ENCODE data around the gene PLPPR3. TPM values are rescaled to one million over a fixed set of nuclear protein-coding genes. Genes with fewer than 3 reads are reported as not detected.

PLPPR3 gene
- total and polyA plus RNA-seq, 9 of the 15 experiments (the other 6 are each of a cell fraction or from before 2014, with no cell fraction given): 0.01 to 48.2 (median 8.6) TPM

DNA sequence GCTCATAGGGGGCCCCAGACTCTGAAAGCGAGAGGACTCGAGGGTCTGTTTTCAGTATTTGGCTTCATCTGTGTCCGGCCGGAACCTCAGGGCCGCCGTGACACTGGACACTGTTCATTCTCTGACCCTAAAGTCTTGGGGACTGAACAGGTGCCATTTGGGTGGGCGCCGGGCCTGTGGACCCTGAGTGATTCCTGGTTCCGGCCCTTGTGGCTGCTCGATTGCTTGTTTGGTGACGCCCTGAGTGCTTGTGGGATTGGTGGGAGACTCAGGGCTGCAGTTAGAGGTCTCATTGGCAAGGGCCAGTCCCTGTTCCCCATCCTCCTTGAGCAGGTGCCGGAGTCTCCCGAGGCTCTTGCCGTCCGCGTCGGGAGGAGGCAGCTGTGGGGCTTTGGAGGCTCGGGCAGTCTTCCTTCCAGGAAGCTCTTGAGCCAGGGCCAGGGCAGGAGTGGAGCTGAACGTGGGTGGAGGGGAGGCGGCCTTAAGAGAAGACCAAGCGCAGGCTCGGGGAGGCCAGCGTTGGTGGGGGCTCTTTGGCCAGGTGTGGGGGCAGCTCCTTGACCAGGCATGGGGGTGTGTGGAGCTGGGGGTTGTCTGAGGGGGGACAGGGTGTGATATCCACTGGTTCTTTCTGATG lies 19.8 kb downstream of the PLPPR3 start (continued):
- TF ChIP-seq, protein P1, sequence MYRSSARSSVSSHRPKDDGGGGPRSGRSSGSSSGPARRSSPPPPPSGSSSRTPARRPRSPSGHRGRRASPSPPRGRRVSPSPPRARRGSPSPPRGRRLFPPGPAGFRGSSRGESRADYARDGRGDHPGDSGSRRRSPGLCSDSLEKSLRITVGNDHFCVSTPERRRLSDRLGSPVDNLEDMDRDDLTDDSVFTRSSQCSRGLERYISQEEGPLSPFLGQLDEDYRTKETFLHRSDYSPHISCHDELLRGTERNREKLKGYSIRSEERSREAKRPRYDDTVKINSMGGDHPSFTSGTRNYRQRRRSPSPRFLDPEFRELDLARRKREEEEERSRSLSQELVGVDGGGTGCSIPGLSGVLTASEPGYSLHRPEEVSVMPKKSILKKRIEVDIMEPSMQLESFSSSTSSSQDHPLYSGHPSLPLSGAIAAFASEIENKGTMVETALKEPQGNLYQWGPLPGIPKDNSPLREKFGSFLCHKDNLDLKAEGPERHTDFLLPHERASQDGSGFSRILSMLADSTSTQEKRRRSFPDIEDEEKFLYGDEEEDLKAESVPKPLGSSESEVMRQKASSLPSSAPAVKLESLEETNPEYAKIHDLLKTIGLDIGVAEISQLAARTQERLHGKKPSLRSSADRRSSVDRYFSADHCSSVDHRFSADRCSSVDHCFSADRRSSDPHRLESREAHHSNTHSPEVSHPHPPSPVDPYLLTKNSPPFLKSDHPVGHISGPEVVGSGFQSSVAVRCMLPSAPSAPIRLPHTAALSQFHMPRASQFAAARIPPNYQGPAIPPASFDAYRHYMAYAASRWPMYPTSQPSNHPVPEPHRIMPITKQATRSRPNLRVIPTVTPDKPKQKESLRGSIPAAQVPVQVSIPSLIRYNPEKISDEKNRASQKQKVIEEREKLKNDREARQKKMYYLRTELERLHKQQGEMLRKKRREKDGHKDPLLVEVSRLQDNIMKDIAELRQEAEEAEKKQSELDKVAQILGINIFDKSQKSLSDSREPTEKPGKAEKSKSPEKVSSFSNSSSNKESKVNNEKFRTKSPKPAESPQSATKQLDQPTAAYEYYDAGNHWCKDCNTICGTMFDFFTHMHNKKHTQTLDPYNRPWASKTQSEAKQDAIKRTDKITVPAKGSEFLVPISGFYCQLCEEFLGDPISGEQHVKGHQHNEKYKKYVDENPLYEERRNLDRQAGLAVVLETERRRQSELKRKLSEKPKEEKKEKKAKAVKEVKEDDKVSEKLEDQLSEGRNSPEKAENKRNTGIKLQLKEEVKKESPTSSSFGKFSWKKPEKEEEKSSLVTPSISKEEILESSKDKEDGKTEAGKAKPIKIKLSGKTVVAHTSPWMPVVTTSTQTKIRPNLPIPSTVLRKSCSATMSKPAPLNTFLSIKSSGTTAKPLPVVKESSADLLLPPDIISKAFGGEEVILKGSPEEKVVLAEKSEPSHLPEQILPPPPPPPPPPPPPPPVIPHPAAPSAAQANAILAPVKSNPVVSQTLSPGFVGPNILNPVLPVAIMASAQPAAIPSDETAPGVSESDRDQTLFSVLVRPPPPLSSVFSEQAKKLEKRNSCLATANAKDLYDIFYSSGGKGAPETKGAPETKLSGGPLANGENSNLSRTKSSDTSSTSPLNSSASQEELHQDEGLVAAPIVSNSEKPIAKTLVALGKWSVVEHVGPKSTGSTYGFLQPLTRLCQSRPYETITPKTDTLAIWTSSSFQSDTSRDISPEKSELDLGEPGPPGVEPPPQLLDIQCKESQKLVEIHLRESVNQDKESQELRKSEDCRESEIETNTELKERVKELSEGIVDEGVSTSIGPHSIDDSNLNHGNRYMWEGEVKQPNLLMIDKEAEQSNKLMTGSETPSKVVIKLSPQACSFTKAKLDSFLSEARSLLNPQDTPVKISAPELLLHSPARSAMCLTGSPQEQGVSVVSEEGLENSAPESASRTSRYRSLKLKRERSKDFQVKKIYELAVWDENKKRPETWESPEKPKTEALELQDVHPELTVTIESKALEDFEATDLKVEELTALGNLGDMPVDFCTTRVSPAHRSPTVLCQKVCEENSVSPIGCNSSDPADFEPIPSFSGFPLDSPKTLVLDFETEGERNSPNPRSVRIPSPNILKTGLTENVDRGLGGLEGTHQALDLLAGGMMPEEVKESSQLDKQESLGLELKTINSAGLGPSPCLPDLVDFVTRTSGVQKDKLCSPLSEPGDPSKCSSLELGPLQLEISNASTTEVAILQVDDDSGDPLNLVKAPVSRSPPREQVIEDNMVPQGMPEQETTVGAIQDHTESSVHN (IDR thresholded peaks at IDR 0.05; ENCODE audit: borderline replicate concordance in 1 of 2, low read depth in 1 of 2): no peak
- no peak for TF ChIP-seq KDM4B (IDR thresholded peaks at IDR 0.05; ENCODE audit: borderline replicate concordance in 2 of 2, low read depth in 1 of 2)
- TF ChIP-seq NFYB (IDR thresholded peaks at IDR 0.05; ENCODE audit: extremely low read depth, insufficient read length): no peak
- TF ChIP-seq ZNF551 (CRISPR knock-in tag; IDR thresholded peaks at IDR 0.05): no peak
- TF ChIP-seq POLR2G (IDR thresholded peaks at IDR 0.05; ENCODE audit: low read depth, low read length): peak; percentile 59; the same call in 1 of the 2 replicates
- TF ChIP-seq, protein P2, sequence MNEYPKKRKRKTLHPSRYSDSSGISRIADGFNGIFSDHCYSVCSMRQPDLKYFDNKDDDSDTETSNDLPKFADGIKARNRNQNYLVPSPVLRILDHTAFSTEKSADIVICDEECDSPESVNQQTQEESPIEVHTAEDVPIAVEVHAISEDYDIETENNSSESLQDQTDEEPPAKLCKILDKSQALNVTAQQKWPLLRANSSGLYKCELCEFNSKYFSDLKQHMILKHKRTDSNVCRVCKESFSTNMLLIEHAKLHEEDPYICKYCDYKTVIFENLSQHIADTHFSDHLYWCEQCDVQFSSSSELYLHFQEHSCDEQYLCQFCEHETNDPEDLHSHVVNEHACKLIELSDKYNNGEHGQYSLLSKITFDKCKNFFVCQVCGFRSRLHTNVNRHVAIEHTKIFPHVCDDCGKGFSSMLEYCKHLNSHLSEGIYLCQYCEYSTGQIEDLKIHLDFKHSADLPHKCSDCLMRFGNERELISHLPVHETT (CRISPR knock-in tag; conservative IDR thresholded peaks at IDR 0.05 in 1 of 2, IDR thresholded peaks at IDR 0.05 in 1 of 2): 0 out of 4 replicates have a peak, but pooled peaks of 1 of the 2 experiments have one; percentile 0
- TF ChIP-seq ADNP (tag; IDR thresholded peaks at IDR 0.05): no peak
- TF ChIP-seq CBFB (CRISPR knock-in tag; IDR thresholded peaks at IDR 0.05): no peak
- no peak for TF ChIP-seq XRCC5 (IDR thresholded peaks at IDR 0.05; ENCODE audit: low read depth, low read length)
- no peak for TF ChIP-seq TEAD1 (CRISPR knock-in tag; IDR thresholded peaks at IDR 0.05)
- TF ChIP-seq NFE2L1 (tag; IDR thresholded peaks at IDR 0.05; ENCODE audit: borderline replicate concordance, low read depth): no peak
- TF ChIP-seq, protein P3, sequence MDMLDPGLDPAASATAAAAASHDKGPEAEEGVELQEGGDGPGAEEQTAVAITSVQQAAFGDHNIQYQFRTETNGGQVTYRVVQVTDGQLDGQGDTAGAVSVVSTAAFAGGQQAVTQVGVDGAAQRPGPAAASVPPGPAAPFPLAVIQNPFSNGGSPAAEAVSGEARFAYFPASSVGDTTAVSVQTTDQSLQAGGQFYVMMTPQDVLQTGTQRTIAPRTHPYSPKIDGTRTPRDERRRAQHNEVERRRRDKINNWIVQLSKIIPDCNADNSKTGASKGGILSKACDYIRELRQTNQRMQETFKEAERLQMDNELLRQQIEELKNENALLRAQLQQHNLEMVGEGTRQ (CRISPR knock-in tag; IDR thresholded peaks at IDR 0.05): no peak
- TF ChIP-seq ZNF23 (CRISPR knock-in tag; IDR thresholded peaks at IDR 0.05): no peak

All from K562 (cell line).